Lower lobe of right lung (tissue), 2 donors: ENCODE measurements around the gene RAB11A. TPM values are rescaled to one million over a fixed set of nuclear protein-coding genes. Genes with fewer than 3 reads are reported as not detected.
A peak's percentile ranks its signal among the peaks of the same experiment; 100 is the strongest.

Experiments
- ATAC-seq, 2 donors: fragments of 200-7000 bp; cut with Tn5 transposase; one replicate each; pipeline ENCODE4 v1.9.1; 2020 to 2022; ENCODE audit warnings: mild to moderate bottlenecking in 2 of 2, moderate library complexity in 2 of 2
- DNase-seq: peaks from one replicate; pipeline ENCODE4 v3.0.0-alpha.2; 2020
- H3K27ac ChIP-seq: fragments of 200-600 bp; one replicate; pipeline ENCODE4 v1.8.0; 2022
- H3K27me3 ChIP-seq: fragments of 200-600 bp; one replicate; pipeline ENCODE4 v1.8.0; 2022; ENCODE audit warnings: low read depth
- H3K36me3 ChIP-seq: fragments of 200-600 bp; one replicate; pipeline ENCODE4 v1.8.0; 2022; ENCODE audit warnings: mild to moderate bottlenecking
- H3K4me1 ChIP-seq: fragments of 200-600 bp; one replicate; pipeline ENCODE4 v1.8.0; 2022
- H3K4me3 ChIP-seq: fragments of 200-600 bp; one replicate; pipeline ENCODE4 v1.8.0; 2022; ENCODE audit warnings: mild to moderate bottlenecking
- H3K9me3 ChIP-seq: fragments of 200-600 bp; one replicate; pipeline ENCODE4 v1.8.0; 2022
- CTCF ChIP-seq: fragments of 200-600 bp; IDR thresholded peaks from one replicate; pipeline ENCODE4 v1.8.0; 2022; ENCODE audit warnings: antibody characterized with exemption, mild to moderate bottlenecking
- intact Hi-C: fragments of 100-400 bp; cut with DNase I; formaldehyde crosslinking; loops from one replicate; pipeline ENCODE4 v1.11.0; 2022
- total RNA-seq: library from RNA; stranded (reverse); fragmentation: NEBNext Ultra II Directional; extraction: Animal tissue kit (Norgen Biotek cat#: 25700); gene quantifications from one replicate; pipeline ENCODE4 v1.2.1, GENCODE V29; 2021
- donor health status: DM: no; HTN: yes; CAD: no; lungs with severe emphysema.

RAB11A gene
- total RNA-seq, 1 donor from 2014 or later: 218 TPM

GRCh38 chr15:65833501-65834205 is 35.6 kb upstream of the RAB11A start:
- Histone ChIP-seq H3K4me3 (no peak overlapping the region), H3K27ac (peak overlapping the region; percentile 86), H3K4me1 (peaks cover 66% of the 10 kb centered on the region), H3K9me3 (no peaks in the 10 kb centered on the region), H3K36me3 (no peaks in the 10 kb centered on the region), H3K27me3 (no peaks in the 10 kb centered on the region)
- TF ChIP-seq CTCF: no peak
- intact Hi-C loops: no loop called here
- DNase-seq (no peak), ATAC-seq (no peak)

GRCh38 chr15:65834603-65835282 is 34.5 kb upstream of the RAB11A start:
- no peaks in the 10 kb centered on the region for H3K9me3 ChIP-seq
- peak overlapping the region; percentile 86 for H3K27ac ChIP-seq
- intact Hi-C loops: no loop called here
- H3K36me3 ChIP-seq: no peaks in the 10 kb centered on the region
- no peaks in the 10 kb centered on the region for H3K27me3 ChIP-seq
- no peak for TF ChIP-seq CTCF
- H3K4me1 ChIP-seq: peaks cover 59% of the 10 kb centered on the region
- no peak for DNase-seq
- H3K4me3 ChIP-seq: no peak overlapping the region
- ATAC-seq: no peak

- Histone ChIP-seq H3K4me1 (peaks cover 64% of the 10 kb centered on the region), H3K27ac (no peak overlapping the region), H3K36me3 (no peaks in the 10 kb centered on the region), H3K9me3 (no peaks in the 10 kb centered on the region), H3K4me3 (no peak overlapping the region), H3K27me3 (no peaks in the 10 kb centered on the region)
- TF ChIP-seq CTCF: no peak
- DNase-seq: no peak
- intact Hi-C loops: no loop called here
- ATAC-seq: no peak
Measured at GRCh38 chr15:65835447-65835846, 33.8 kb upstream of the RAB11A start.

- H3K27me3 ChIP-seq: no peaks in the 10 kb centered on the region
- no peaks in the 10 kb centered on the region for H3K9me3 ChIP-seq
- intact Hi-C loops: no loop called here
- no peak overlapping the region for H3K4me3 ChIP-seq
- DNase-seq (no peak), ATAC-seq (no peak)
- TF ChIP-seq CTCF: peak; percentile 16
- H3K36me3 ChIP-seq: no peaks in the 10 kb centered on the region
- no peak overlapping the region for H3K27ac ChIP-seq
- peaks cover 71% of the 10 kb centered on the region for H3K4me1 ChIP-seq
Measured at GRCh38 chr15:65836665-65837064, 32.6 kb upstream of the RAB11A start.

GRCh38 chr15:65837301-65838294 is 31.7 kb upstream of the RAB11A start:
- Histone ChIP-seq H3K27ac (peak overlapping the region; percentile 19), H3K36me3 (no peaks in the 10 kb centered on the region), H3K4me1 (peaks cover 67% of the 10 kb centered on the region), H3K27me3 (no peaks in the 10 kb centered on the region), H3K4me3 (no peak overlapping the region), H3K9me3 (no peaks in the 10 kb centered on the region)
- no peak for TF ChIP-seq CTCF
- DNase-seq (no peak), ATAC-seq (no peak)
- intact Hi-C loops: no loop called here
